Activated CD8-positive, alpha-beta memory T cell treated with anti-CD3 and anti-CD28 coated beads, Interleukin-2, amount 50 U/mL, for 48 hours (primary cell): ENCODE measurements around the gene KCNK7.
"Not testable (repeated sequence)": the region's sequence is repeated elsewhere in the genome, so short reads cannot be mapped to it uniquely, and the experiment has no call there.

Source experiments
- DNase-seq: peaks from one replicate; pipeline ENCODE4 v3.0.0-alpha.2; 2020

KCNK7 gene

DNA sequence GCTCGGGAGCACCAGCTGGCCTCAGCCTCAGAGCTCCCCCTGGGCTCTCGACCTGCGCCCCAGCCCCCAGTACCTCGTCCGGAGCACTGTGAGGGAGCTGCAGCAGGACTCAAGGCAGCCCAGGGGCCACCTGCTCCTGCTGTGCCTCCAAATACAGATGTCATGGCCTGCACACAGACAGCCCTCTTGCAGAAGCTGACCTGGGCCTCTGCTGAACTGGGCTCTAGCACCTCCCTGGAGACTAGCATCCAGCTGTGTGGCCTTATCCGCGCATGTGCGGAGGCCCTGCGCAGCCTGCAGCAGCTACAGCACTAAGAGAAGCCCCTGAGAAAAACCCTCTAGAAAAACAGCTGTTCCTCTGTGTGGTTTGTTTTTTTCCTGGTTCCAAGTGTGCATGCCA is 24.2 kb downstream of the KCNK7 start:
- DNase-seq, result no peak

DNA sequence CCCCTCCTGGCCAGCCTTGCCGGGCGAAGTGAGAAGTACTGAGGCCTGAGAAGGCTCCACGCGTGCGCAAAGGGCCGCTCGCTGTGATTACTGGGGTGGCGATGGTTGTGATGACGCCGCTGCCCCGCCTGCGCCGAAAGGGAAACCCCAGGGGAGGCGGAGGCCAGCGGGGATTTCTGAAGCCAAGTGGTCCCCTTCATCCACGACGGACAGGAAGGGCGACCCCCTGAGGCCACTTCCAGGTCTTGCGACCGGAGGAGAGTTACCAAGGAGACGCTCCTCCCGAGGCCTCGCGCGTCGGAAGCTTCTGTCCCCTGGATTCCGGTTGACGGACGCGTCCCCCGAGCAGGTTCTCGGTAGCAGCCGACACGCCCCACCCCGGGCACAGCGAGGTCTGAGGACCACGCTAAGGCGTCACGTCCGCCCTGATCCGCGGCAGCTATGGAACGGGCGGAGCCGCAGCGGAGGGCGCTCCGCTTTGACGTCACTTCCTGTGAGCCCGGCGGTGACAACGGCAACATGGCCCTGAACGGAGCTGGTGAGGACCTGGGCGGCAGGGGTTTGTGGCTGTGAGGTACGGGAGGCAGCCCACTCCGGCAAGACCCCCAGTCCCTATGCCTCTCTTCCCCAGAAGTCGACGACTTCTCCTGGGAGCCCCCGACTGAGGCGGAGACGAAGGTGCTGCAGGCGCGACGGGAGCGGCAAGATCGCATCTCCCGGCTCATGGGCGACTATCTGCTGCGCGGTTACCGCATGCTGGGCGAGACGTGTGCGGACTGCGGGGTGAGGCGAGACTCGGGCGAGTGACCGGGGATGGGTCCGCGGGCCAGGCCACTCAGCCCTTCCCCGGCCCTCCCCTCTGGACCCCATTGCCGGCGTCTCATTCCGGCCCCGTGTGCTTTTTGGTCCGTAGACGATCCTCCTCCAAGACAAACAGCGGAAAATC is 25.4 kb downstream of the KCNK7 start, which contains the start of gene ZNRD2:
TSS of gene ZNRD2 (plus strand) at position 505 of the 946 bp plus-strand sequence. CDS start at position 520, 15 bp downstream.
- peak; percentile 98 for DNase-seq

DNA sequence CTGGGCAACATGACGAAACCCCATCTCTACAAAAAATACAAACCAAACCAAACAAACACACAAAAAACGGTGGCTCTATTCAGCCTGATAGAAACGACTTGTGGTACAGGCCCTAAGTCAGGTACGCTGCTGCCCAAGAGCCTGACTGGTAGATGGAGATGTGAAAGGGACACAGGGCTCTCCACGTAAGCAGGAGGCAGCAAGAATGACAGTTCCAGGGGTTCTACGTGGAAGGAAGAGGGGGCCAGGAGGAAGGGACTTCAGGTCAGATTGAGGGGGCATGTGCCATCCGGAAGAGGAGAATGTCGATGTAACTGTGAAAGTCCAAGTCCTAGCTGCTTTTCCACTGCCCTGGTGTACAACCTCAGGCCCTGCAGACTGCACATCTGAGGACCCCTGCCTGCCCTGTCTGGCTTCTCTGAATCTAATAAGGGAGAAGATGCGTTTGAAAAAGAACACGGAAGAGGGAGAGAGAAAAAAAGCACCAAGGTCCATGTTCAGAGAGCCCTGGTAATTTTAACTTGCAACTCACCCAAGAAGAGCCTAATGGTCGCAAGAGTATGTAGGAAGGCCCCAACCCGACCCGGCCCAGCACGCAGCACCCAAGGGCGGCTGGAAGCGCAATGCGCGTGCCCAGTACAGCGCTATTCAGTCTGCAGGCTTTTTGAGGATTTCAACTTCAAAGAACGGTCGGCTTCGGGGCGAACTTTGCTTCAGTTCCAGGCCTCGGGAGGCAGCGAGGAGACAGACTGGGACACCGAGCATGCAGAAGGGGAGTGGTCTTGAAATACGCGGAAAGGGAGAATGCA is 26.2 kb downstream of the KCNK7 start:
- DNase-seq, result no peak

DNA sequence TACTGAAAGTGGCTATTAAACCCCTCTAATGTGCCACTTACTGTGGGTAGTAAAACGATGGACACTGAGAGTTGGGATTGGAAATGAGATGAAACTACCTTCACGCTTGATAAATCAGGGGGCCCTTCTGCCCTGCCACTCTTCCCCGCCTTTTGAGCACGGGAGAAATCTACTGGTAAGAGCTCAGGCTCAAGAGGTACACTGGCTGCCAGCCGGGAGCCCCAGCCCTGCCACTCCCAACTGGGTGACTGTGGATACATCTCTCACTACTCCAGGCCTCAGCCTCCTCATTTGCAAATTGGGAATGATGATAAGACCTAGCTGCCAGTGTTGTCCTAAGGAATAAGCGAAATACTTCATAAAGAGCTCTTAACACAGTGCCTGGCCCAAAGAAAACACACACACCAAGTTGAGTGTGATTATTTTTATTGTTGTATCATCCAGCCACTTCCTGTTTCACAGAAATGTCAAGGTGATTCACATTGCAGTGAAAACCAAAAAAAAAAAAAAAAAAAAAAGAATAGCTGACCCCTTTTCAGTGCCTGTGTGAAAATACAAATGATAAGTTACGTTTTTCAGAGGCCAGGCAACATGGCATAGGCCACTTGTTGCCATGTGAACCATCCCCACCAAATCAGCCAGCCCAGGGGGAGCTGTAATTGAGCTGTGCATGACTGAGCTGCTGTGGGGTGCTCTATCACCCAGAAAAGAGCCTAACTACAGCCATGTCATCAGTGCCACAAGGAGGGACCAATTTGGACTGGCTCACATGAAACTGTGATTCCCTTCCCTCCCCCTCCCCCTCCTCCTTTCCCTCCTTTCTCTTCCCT is 29.8 kb downstream of the KCNK7 start:
- DNase-seq, result no peak

DNA sequence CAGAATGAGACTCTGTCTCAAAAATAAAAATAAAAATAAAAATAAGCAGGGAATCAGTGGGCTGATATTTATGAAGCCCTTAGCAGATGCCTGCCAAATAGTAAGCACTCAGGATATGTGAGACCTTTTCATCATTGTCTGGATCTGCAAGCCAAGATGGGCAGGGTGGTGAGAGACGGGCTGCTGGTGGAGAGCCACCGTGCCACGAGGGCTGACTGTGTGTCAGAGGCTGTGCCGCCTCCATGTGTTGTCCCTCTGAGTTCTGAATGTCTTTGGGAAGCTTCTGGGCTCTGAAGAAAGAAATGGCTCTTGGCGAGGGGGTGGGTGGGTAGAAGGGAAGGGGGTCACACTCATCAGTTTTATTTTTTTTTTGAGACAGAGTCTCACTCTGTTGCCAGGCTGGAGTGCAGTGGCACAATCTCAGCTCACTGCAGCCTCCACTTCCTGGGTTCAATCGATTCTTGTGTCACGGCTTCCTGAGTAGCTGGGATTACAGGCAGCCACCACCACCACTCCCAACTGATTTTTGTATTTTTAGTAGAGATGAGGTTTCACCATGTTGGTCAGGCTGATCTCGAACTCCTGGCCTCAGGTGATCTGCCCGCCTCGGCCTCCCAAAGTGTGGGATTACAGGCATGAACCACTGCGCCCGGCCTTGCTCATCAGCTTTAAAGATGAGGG is 30.6 kb downstream of the KCNK7 start:
- DNase-seq, result not testable (repeated sequence)

DNA sequence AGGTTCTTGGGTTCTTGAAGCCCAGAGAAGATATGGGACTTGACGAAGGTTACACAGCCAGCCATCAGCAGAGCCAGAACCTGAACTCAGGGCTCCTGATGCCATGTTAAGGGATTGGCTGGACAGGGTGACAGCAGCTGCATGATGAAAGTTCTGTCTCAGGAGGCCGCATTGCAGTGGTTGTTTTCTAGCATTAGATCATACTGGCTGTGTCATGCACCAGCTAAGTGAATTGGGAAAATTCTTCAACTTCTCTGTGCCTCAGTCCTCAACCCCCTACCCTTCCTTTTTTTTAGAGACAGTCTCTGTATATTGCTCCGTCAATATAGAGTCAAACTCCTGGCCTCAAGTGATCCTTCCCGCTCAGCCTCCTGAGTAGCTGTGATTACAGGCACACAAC is 32.0 kb downstream of the KCNK7 start:
- DNase-seq, result no peak

DNA sequence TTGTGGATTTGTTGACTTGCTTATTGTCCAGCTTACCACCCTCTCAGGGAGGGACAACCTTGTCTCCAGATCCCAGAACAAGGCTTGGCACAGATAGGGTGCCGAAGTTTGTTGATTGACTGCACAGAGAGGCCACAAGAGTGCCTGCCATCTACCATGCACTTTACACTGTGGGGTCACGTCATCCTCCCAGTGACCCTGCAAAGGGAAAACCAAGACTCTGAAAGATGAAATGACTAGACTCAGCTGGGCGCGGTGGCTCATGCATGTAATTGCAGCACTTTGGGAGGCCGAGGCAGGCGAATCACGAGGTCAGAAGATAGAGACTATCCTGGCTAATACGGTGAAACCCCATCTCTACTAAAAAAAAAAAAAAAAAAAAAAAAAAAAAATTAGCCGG is 32.8 kb downstream of the KCNK7 start:
- no peak for DNase-seq

DNA sequence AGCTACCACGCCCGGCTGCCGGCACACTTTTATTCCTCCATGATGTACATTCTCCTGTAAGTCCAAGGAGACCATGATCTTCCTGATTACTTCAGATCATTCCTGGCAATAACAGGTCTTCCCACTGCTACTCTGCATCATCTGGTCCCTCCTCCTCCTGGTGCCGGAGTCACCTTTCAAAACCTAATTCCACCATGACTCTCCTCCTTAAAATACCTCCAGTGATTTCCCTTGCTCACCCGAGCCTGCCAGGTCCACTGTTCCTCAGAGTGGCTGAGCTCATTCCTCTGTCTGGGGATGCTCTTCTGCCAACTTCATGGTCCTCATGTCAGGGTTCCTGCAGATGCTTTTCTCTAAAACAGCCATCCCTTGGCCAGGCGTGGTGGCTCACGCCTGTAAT is 33.6 kb downstream of the KCNK7 start:
- DNase-seq, result no peak

DNA sequence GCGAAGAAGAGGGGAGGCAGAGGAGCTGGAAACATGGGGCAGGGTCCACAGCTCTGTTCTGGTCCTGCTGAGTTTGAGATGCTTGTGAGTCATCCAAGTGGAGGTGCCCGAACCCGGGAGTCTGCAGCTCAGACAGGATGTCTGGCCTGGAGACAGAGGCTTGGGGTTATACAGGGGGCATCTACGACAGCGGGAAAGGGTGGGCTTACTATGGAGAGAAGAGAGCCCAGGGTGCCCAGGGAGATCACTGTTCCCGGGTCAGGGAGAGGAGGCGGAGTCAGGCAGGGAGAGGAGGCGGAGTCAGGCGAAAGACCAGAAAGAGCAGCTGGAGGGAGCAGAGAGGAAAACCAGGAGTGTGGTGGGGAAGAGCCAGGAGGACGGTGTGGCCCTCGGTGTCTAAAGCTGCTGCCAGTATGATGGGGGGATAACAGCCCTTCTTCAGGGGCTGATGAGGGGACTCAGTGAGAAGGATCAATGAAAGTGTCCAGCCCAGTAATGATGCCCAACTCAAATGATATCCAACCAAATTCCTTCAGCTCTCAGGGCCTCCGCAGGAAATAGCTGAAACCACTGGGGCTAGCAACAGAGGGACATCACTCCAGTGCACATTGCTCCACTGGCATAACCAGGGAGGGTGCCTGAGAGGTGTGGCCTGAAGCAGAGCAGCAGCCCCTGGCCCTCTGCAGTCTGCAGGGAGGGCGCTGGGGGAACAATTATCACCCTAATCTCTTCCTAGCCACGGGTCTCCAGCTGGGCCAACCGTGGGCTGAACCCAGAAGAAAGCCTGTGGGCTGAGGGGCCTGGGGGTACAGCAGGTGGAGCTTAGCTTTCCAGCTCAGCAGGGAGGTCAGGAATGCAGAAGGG is 34.8 kb downstream of the KCNK7 start:
- no peak for DNase-seq

DNA sequence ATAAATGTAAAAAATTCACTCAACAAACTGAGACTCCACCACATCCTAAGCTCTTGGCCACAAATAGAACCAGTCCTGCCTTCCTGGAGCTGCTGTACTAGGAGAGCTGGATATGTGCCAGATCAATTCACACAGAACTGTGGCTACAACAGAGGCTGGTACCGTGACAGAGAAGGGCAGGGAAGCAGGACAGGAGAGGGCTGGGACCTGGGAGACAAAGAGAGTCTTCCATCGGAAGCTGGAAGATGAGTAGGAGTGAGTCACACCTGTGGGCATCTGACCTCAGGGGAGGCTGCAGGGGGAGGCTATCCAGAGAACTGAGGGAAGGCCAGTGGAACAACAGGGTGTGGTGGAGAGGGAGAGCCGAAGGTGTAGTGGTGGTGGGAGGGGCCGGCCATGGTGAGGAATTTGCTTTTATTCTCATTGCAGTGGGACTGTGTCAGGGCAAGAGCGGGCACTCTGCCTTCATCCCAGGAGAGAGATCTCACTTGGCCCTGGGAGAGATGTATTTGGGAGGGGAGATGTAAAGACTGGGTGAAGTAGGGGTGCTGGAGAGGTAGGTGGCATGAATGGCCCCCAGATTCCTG is 35.6 kb downstream of the KCNK7 start:
- no peak for DNase-seq

DNA sequence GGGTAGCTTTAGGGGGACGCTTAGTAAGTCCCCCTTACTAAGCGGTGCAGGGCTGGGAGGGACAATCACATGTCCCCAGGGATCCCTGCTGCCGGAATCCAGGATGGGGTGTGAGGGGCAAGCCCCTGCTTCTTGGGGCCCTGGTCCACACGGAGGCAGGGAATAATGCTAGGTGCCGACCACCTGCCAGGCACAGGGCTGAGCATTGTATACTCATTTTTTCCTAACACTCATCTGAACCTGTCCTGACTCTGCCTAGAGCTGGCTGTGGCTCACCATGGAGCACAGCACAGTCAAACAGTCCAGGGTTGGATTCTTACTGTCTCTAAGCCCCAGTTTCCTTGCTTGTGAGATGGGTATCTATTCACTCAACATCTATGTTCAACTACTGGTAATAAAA is 36.1 kb downstream of the KCNK7 start:
- DNase-seq, result no peak

DNA sequence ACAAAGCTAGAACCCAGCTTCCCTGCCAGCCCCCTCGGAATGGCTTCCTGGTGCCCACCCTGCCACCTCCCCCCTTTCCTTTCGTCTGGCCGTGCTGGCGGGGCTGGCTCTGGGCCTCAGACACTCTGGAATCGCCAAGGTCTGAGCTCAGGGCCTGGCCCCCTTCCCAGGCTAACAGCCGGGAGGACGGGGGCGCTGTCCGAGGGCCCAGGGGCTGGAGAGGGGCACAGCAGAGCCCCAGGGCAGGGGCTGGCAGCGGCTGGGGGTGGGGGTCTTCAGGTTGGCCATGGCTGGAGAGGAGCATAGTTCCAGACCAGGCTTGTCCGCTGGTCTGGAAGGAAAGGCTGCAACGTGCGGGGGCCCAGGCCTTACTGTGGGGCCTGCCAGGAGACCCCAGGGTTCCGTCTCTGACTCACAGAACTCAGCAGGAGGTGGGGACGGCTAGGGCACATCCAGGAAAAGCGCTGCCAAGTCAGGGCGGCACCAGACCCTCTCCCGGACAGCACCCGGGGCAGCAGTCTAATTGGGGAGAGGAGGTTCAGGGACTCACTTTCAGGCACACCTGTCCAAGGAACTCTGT is 36.6 kb downstream of the KCNK7 start:
- DNase-seq, result no peak

DNA sequence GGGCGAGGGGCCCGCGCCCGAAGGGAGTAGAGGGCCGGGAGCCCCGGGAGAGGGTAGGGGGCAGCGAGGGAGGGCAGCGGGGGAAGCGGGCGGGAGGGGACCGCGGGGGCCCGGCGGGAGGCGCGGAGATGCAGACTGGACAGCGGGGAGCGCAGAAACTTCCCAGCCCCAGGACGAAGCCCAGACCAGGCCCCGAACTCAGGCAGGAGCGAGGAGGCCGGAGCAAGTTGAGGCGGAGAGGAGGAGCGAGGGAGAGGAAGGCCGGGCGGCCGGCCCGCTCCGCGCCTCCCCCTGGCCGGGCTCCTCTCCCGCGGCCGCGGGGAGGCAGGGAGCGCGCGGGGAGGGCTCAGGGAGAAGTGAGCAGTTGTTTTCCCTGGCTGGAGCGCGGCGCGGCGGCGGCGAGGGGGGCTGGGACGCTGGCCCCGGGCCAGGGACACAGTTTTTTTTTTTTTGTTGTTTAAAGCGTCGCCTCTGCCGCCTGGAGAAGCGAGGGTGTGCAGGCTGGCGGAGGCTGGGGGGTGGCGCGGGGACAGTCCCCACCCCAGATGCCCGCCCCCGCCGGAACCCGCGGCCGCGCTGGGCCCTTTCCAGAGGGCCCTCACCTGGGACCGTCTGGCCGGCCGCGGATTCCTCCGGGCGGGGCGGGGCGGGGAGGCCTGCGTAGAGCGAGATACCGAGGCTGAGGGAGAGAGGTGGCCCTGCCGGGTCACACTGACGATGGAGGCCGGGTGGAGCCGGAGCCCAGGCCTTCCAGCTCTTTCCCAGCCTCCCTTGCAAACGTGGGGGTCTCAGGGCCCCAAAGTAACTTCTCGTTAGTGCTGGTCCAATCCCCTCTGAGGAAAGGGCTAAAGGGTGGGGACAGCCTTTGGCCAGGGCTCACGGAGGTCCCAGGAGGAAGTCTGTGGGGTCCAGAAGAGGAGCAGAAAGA is 37.3 kb downstream of the KCNK7 start, which contains the start of gene LTBP3:
TSS of gene LTBP3 (minus strand) at position 358 of the 928 bp plus-strand sequence. CDS start 400 bp downstream, outside the sequence.
- no peak for DNase-seq

DNA sequence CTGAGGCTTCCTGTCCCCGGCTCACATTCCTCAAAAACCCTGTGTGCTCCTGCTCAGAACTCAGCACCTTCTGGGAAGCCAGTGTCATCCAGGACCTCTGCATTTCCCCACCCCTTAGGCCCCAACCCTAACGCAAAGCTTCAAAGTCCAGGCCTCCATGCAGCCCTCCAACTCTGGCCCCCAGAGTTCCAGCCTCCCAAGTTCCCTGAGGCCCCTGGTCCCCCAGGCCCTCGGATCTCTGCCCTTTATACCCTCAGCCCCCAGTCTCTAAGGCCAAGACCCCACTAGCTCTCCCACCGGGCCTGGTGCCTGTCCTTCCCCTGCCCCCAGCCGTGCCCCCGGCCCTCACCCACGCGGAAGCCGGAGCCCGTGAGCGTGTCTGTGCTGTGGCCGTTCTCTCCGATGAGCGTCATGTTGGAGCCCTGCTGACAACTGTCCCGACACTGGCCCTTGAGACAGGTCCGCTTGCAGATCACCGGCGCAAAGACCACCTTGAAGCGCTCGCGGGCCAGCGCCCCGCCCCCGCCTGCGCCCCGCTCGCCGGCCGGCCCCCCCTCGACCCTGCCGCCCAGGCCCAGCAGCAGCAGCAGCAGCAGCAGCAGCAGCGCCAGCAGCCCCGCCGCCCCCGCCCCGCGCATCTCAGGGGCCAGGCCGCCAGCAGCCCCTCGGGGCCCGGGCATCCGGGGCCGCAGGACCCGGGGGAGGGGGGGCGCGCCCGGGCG is 38.2 kb downstream of the KCNK7 start:
- no peak for DNase-seq

DNA sequence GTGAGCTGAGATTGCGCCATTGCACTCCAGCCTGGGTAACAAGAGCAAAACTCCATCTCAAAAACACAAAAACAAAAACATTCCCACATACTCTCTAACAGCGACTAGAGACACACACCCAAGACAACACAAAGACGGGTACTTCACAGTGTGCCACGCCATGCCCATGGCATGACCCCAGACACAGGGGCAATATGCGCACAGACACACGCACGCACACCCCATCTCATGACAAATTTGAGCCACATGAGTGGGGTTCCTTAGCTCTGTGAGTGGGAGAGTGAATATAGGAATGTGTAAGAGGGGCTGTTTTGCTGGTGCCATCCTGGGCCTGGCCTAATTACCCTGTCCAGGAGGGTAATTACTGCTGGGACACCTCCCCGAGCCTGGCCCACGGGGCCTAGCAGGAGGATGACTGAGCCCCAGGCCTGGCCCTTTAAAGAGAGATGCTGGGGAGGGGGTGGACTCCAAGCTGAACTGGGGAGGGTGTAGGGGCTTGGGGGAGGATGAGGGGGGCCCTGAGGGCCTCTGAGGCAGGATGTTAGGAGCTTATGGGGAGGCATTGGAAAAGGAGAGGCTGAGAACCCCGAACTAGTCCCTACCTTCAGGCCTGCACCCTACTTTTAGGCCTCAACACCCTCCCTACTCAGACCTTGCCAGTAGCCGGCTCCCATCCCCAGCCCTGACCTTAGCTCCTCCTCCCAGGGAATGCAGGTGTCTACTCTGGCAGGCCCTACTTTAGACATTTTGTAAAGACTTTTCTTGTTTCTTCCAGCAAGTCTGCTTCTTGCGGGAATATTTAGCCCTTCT is 38.9 kb downstream of the KCNK7 start:
- DNase-seq, result no peak

DNA sequence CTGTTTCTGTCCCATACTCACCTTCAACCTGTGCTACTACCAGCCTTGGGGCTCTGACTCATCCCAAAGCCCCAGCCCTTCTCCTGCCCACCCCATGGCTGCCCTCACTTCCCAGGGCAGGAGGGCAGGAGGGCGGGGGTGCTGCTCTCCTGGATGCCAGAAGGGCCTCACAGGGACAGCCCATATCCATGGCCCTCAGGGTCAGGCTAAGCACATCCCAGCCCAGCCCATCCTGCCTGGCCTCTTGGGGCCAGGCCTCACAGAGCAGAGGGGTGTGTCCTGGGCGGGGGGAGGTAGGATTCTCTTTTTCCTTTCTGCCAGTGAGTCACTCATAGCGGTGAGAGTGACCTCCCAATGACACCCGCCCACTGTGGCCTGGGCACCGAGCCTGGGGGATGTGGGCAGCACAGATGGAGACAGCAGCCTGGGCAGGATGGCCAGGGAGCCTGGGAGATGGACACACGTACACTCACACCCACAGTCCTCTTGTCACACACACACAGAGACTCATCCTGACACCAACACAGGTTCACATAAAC is 39.8 kb downstream of the KCNK7 start:
- no peak for DNase-seq

DNA sequence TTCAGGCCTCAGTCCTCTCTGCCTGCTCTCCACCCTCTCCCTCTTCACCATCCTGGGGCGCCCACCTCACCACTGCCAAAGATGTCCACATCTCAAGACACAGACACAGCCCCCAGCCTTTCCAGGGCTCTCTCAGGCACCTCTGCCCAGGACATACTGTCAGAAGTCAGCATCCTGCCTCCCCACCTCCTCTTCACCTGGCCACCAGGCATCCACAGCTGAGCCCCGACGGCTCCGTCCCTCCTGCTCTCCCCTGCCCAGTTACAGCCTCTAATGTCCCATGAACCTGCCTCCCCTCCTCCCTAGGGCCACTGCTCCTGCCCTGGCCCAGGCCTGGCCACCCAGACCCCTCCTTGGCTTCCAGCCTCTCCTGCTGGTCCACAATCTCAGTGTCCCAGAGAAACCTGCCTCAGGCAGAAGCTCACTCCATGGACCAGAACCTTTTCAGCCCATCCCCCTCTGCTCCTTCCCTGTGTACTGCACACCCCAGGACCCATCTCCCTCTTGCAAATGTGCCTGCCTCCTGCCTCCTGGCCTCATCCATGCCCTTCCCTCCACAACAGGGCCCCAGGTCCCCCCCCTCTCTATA is 40.7 kb downstream of the KCNK7 start:
- no peak for DNase-seq
